CD14-positive monocyte (primary cell): ENCODE measurements around the gene PLS3. TPM values are rescaled to one million over a fixed set of nuclear protein-coding genes. Genes with fewer than 3 reads are reported as not detected.

ENCODE experiments used
- DNase-seq, 3 donors: peaks; one replicate each; pipeline ENCODE4 v3.0.0-alpha.2; 2011 to 2022
- H2AFZ ChIP-seq: 2 replicates; pipeline ENCODE4 v1.6.0; 2012; ENCODE audit warnings: mild to moderate bottlenecking, low read depth, low read length, inconsistent platforms; ENCODE audit not compliant: insufficient read depth, poor library complexity, severe bottlenecking
- H3K27ac ChIP-seq, 2 donors: 1 replicate in 1 of 2; 2 replicates in 1 of 2; pipeline ENCODE4 v1.5.1; 2012 to 2013; ENCODE audit warnings: low read length in 2 of 2, control low read depth in 1 of 2, inconsistent platforms in 1 of 2, low read depth in 1 of 2, mild to moderate bottlenecking in 1 of 2
- H3K27me3 ChIP-seq, 2 donors: one replicate each; pipeline versions ENCODE4 v1.6.0 to v1.6.1; 2011 to 2013; ENCODE audit warnings: low read length in 2 of 2; ENCODE audit not compliant: control insufficient read depth in 2 of 2, insufficient read depth in 2 of 2
- H3K36me3 ChIP-seq, 2 donors: replicated peaks in 1 of 2; 1 replicate in 1 of 2; 2 replicates in 1 of 2; pipeline versions ENCODE4 v1.5.1 to v1.6.1; 2012 to 2013; ENCODE audit warnings: low read length in 2 of 2, control low read depth in 1 of 2, inconsistent platforms in 1 of 2, mild to moderate bottlenecking in 1 of 2; ENCODE audit not compliant: insufficient read depth in 2 of 2, control insufficient read depth in 1 of 2
- H3K4me1 ChIP-seq, 2 donors: 1 replicate in 1 of 2; 2 replicates in 1 of 2; pipeline versions ENCODE4 v1.5.1 to v1.6.1; 2012 to 2013; ENCODE audit warnings: low read length in 2 of 2, control low read depth in 1 of 2, inconsistent platforms in 1 of 2, mild to moderate bottlenecking in 1 of 2, moderate library complexity in 1 of 2; ENCODE audit not compliant: insufficient read depth in 2 of 2, control insufficient read depth in 1 of 2
- H3K4me2 ChIP-seq: replicated peaks from 2 replicates; pipeline ENCODE3; 2012; ENCODE audit warnings: low read length, moderate library complexity, mild to moderate bottlenecking; ENCODE audit not compliant: poor library complexity, severe bottlenecking; ENCODE audit errors: extremely low read depth
- H3K4me3 ChIP-seq, 3 experiments: fragments of 200-600 bp in 1 of 3; sonication (generic) in 1 of 3; replicated peaks in 1 of 3; 1 replicate in 2 of 3; 2 replicates in 1 of 3; pipeline ENCODE4 v1.5.1; 2011 to 2013; ENCODE audit warnings: low read length in 3 of 3, mild to moderate bottlenecking in 3 of 3, control low read depth in 2 of 3, low read depth in 2 of 3, inconsistent platforms in 1 of 3, moderate library complexity in 1 of 3
- H3K79me2 ChIP-seq: 2 replicates; pipeline ENCODE4 v1.6.0; 2012; ENCODE audit warnings: mild to moderate bottlenecking, control low read depth, inconsistent platforms, low read length, moderate library complexity; ENCODE audit not compliant: insufficient read depth
- H3K9ac ChIP-seq: 2 replicates; pipeline ENCODE4 v1.6.0; 2017; ENCODE audit warnings: low read length, mild to moderate bottlenecking; ENCODE audit not compliant: insufficient read depth, poor library complexity, severe bottlenecking
- H3K9me3 ChIP-seq, 2 donors: replicated peaks in 1 of 2; 1 replicate in 1 of 2; 2 replicates in 1 of 2; pipeline versions ENCODE4 v1.5.1 to v1.6.1; 2012 to 2013; ENCODE audit warnings: low read length in 2 of 2, control low read depth in 1 of 2; ENCODE audit not compliant: control insufficient read depth in 1 of 2, insufficient read depth in 1 of 2
- H4K20me1 ChIP-seq: 2 replicates; pipeline ENCODE4 v1.6.0; 2012; ENCODE audit warnings: mild to moderate bottlenecking, low read length, control low read depth, moderate library complexity; ENCODE audit not compliant: insufficient read depth
- H3K27ac Mint-ChIP-seq, 7 donors: one replicate each; pipeline ENCODE4 v1.8.0; 2020; ENCODE audit warnings: mild to moderate bottlenecking in 7 of 7, mixed read lengths in 7 of 7, moderate library complexity in 6 of 7, inconsistent platforms in 2 of 7
- H3K27me3 Mint-ChIP-seq, 3 donors: one replicate each; pipeline ENCODE4 v1.8.0; 2021 to 2022; ENCODE audit warnings: low read depth in 3 of 3, mild to moderate bottlenecking in 3 of 3, mixed read lengths in 3 of 3, moderate library complexity in 3 of 3, inconsistent platforms in 1 of 3
- H3K36me3 Mint-ChIP-seq, 2 donors: one replicate each; pipeline ENCODE4 v1.8.0; 2020; ENCODE audit warnings: mixed read lengths in 2 of 2, inconsistent platforms in 1 of 2, mild to moderate bottlenecking in 1 of 2
- H3K4me1 Mint-ChIP-seq: one replicate; pipeline ENCODE4 v1.8.0; 2020; ENCODE audit warnings: mild to moderate bottlenecking, mixed read lengths
- H3K4me3 Mint-ChIP-seq, 2 donors: one replicate each; pipeline ENCODE4 v1.8.0; 2020; ENCODE audit warnings: mild to moderate bottlenecking in 2 of 2, mixed read lengths in 2 of 2, moderate library complexity in 1 of 2
- H3K9me3 Mint-ChIP-seq, 7 donors: one replicate each; pipeline ENCODE4 v1.8.0; 2020 to 2022; ENCODE audit warnings: mixed read lengths in 7 of 7, mild to moderate bottlenecking in 6 of 7, moderate library complexity in 6 of 7, inconsistent platforms in 2 of 7
- CTCF ChIP-seq: fragments of 200-600 bp; IDR thresholded peaks from one replicate; pipeline ENCODE4 v1.8.0; 2022; ENCODE audit warnings: antibody characterized with exemption, mild to moderate bottlenecking
- WGBS: methylation state at CpG from one replicate; pipeline ENCODE4 v1.1.5; 2013; ENCODE audit warnings: missing lambda C conversion rate; ENCODE audit not compliant: insufficient coverage; 5-methylcytosine and 5-hydroxymethylcytosine counted together
- intact Hi-C, 2 donors: fragments of 100-400 bp; cut with micrococcal nuclease; formaldehyde crosslinking; loops; one replicate each; pipeline versions ENCODE4 v1.15.0 to v1.15.1; 2023
- polyA plus RNA-seq, 3 donors: library from polyadenylated mRNA; depleted of rRNA in 1 of 3; unstranded in 2 of 3; stranded (reverse) in 1 of 3; fragments of 300-500 nt in 2 of 3; fragments of >200 nt in 1 of 3; fragmentation: Illumina TruSeq in 2 of 3; gene quantifications; 1 replicate in 2 of 3; 2 replicates in 1 of 3; pipeline ENCODE4 v1.2.3, GENCODE V29; 2012 to 2021

PLS3 gene
- polyA plus RNA-seq, 3 donors, result 0.16 TPM; not detected in 2

DNA sequence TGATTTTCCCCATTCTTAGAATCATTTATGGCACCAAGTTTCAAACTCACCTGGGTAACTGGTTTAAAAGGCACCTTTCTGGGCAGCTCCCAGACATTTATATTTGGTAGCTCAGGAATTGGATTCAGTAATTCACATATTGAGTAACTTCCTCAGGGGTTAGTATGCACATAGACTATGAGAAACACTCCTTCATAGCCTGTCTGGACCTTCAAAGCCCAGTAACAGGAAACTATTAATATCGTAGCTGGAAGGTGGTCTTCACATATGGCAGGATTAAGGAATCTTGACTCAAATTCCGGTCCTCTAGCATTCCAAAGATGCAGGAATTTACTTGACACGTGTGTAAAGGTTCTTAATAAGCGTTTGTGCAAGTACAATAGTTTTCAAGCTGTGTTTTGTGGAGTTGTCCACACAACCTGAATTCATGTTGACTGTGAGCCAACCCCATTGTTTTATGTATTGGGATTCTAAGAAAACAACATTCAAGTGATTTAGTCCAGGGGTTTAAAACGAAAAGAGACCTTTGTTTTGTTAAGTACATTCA, 78.4 kb downstream of the PLS3 start:
- Histone ChIP-seq H3K9ac (no peak overlapping the region), H2AFZ (no peak overlapping the region), H3K79me2 (no peaks in the 10 kb centered on the region), H3K27me3 (peaks cover 0 to 2% of the 10 kb centered on the region in 2 donors), H3K27ac (no peak overlapping the region), H3K4me1 (peaks cover 0 to 6% of the 10 kb centered on the region in 2 donors), H3K4me2 (no peak overlapping the region), H4K20me1 (no peaks in the 10 kb centered on the region), H3K9me3 (no peaks in the 10 kb centered on the region), H3K4me3 (no peak overlapping the region), H3K36me3 (no peaks in the 10 kb centered on the region)
- Mint-ChIP-seq H3K9me3 (peaks cover 0 to 2% (median 0%) of the 10 kb centered on the region in 7 donors), H3K27ac (peak overlapping the region in 1 of 7 donors; percentile 54), H3K36me3 (no peaks in the 10 kb centered on the region), H3K4me1 (peaks cover 10% of the 10 kb centered on the region), H3K4me3 (no peak overlapping the region), H3K27me3 (peaks cover 0 to 11% (median 0%) of the 10 kb centered on the region in 3 donors)
- no peak for DNase-seq
- no peak for TF ChIP-seq CTCF
- intact Hi-C loops, result no loop called here
- no CpG with 5 or more reads among the region's 5 CpGs for WGBS

GRCh38 chrX:115642311-115642710, 81.3 kb downstream of the PLS3 start:
- H3K9me3 ChIP-seq, result no peaks in the 10 kb centered on the region
- peaks cover 0 to 2% of the 10 kb centered on the region in 2 donors for H3K27me3 ChIP-seq
- TF ChIP-seq CTCF, result no peak
- peaks cover 0 to 6% of the 10 kb centered on the region in 2 donors for H3K4me1 ChIP-seq
- Mint-ChIP-seq H3K27ac (peak overlapping the region in 3 of 7 donors; percentile 28 to 60 (median 46)), H3K4me3 (no peak overlapping the region), H3K36me3 (no peaks in the 10 kb centered on the region), H3K27me3 (peaks cover 0 to 12% (median 0%) of the 10 kb centered on the region in 3 donors), H3K4me1 (peaks cover 10% of the 10 kb centered on the region), H3K9me3 (peaks cover 0 to 2% (median 0%) of the 10 kb centered on the region in 7 donors)
- H4K20me1 ChIP-seq, result no peaks in the 10 kb centered on the region
- peak in 2 of 3 donors; percentile 1 to 21 for DNase-seq
- no peak overlapping the region for H3K27ac ChIP-seq
- H2AFZ ChIP-seq, result no peak overlapping the region
- no peaks in the 10 kb centered on the region for H3K79me2 ChIP-seq
- no peak overlapping the region for H3K9ac ChIP-seq
- WGBS, result no CpG with 5 or more reads among the region's 2 CpGs
- no peak overlapping the region for H3K4me2 ChIP-seq
- no peaks in the 10 kb centered on the region for H3K36me3 ChIP-seq
- no peak overlapping the region for H3K4me3 ChIP-seq
- intact Hi-C loops, result loop anchor here (2.0 to 5.0 kb wide), 2 partner anchors 312 to 315 kb away; no protein-coding TSS in a partner anchor
